D341Med (cell line): ENCODE results near the gene FUBP3.
"Not testable (repeated sequence)": the region's sequence is repeated elsewhere in the genome, so short reads cannot be mapped to it uniquely, and the experiment has no call there.

Experiments used
- DNase-seq: peaks from one replicate; pipeline ENCODE4 v3.0.0; 2012; ENCODE audit warnings: low spot score

FUBP3 gene

GRCh38 chr9:130556396-130557076 lies 22.8 kb upstream of the FUBP3 start:
- DNase-seq, result no peak

- no peak for DNase-seq
These were observed 22.3 kb upstream of the FUBP3 start for GRCh38 chr9:130557077-130557468.

GRCh38 chr9:130561056-130561455 lies 18.3 kb upstream of the FUBP3 start:
- no peak for DNase-seq

GRCh38 chr9:130562525-130562924 lies 16.9 kb upstream of the FUBP3 start:
- DNase-seq, result not testable (repeated sequence)

- DNase-seq, result no peak
These were observed 15.6 kb upstream of the FUBP3 start for GRCh38 chr9:130563797-130564196.

GRCh38 chr9:130565792-130566191 lies 13.6 kb upstream of the FUBP3 start:
- DNase-seq, result no peak

GRCh38 chr9:130570208-130570607 lies 9.2 kb upstream of the FUBP3 start:
- DNase-seq, result no peak

GRCh38 chr9:130575514-130575913 lies 3.9 kb upstream of the FUBP3 start:
- DNase-seq, result no peak

- DNase-seq, result no peak
These were observed 3.2 kb upstream of the FUBP3 start for GRCh38 chr9:130576176-130576575.

GRCh38 chr9:130579738-130580463 lies 524 bp downstream of the FUBP3 start:
- DNase-seq, result no peak

GRCh38 chr9:130581766-130582165 lies 2.4 kb downstream of the FUBP3 start:
- DNase-seq, result no peak

- no peak for DNase-seq
These were observed 3.9 kb downstream of the FUBP3 start for GRCh38 chr9:130583271-130583670.

GRCh38 chr9:130587921-130588320 lies 8.5 kb downstream of the FUBP3 start:
- no peak for DNase-seq

GRCh38 chr9:130588416-130588815 lies 9.0 kb downstream of the FUBP3 start:
- no peak for DNase-seq

GRCh38 chr9:130589754-130590153 lies 10.4 kb downstream of the FUBP3 start:
- DNase-seq, result no peak

GRCh38 chr9:130590305-130590704 lies 10.9 kb downstream of the FUBP3 start:
- no peak for DNase-seq

GRCh38 chr9:130593020-130593419 lies 13.6 kb downstream of the FUBP3 start:
- no peak for DNase-seq

- DNase-seq, result no peak
These were observed 17.9 kb downstream of the FUBP3 start for GRCh38 chr9:130597228-130597627.

GRCh38 chr9:130598188-130598587 lies 18.8 kb downstream of the FUBP3 start:
- no peak for DNase-seq

GRCh38 chr9:130599625-130600024 lies 20.2 kb downstream of the FUBP3 start:
- DNase-seq, result no peak

- no peak for DNase-seq
These were observed 21.7 kb downstream of the FUBP3 start for GRCh38 chr9:130601100-130601499.

- no peak for DNase-seq
These were observed 24.9 kb downstream of the FUBP3 start for GRCh38 chr9:130604295-130604694.

- DNase-seq, result no peak
These were observed 27.7 kb downstream of the FUBP3 start for GRCh38 chr9:130606887-130607600.
